Adrenal gland (tissue), 12 donors: ENCODE results near the gene APRT. TPM values are rescaled to one million over a fixed set of nuclear protein-coding genes. Genes with fewer than 3 reads are reported as not detected.

Experiments
- DNase-seq, 7 donors: peaks; one replicate each; pipeline ENCODE4 v3.0.0-alpha.2; 2019 to 2020
- H3K27ac ChIP-seq, 5 donors: fragments of 200-600 bp; sonication (generic) in 4 of 5; 1 replicate in 3 of 5; 2 replicates in 2 of 5; pipeline versions ENCODE4 v1.5.1 to v1.8.0; 2016 to 2020; ENCODE audit warnings: mild to moderate bottlenecking in 1 of 5
- H3K27me3 ChIP-seq: fragments of 200-600 bp; 2 replicates; pipeline ENCODE4 v1.8.0; 2021
- H3K36me3 ChIP-seq, 2 donors: fragments of 200-600 bp; replicated peaks in 1 of 2; 1 replicate in 1 of 2; 2 replicates in 1 of 2; pipeline versions ENCODE4 v1.5.1 to v1.8.0; 2018 to 2022
- H3K4me1 ChIP-seq, 2 donors: fragments of 200-600 bp; replicated peaks in 1 of 2; 1 replicate in 1 of 2; 2 replicates in 1 of 2; pipeline versions ENCODE4 v1.5.1 to v1.8.0; 2018 to 2021
- H3K4me3 ChIP-seq, 4 donors: fragments of 200-600 bp; sonication (generic) in 3 of 4; one replicate each; pipeline ENCODE4 v1.5.1; 2016 to 2018
- H3K9me3 ChIP-seq, 3 donors: fragments of 200-600 bp; sonication (generic) in 1 of 3; replicated peaks in 1 of 3; 1 replicate in 2 of 3; 2 replicates in 1 of 3; pipeline versions ENCODE4 v1.5.1 to v1.8.0; 2016 to 2021
- POLR2A ChIP-seq, 2 donors: fragments of 450-650 bp; IDR thresholded peaks; one replicate each; pipeline ENCODE4 v1.6.1; 2017; ENCODE audit warnings: antibody characterized with exemption in 2 of 2, mild to moderate bottlenecking in 2 of 2, moderate library complexity in 1 of 2
- WGBS, 4 donors: extraction: QIAGEN DNeasy Blood & Tissue Kit in 2 of 4; methylation state at CpG; one replicate each; pipeline versions ENCODE4 v1.1.5 to v1.1.7; 2013 to 2017; 5-methylcytosine and 5-hydroxymethylcytosine counted together
- intact Hi-C, 2 donors: fragments of 100-400 bp; cut with DNase I; formaldehyde crosslinking; loops; one replicate each; pipeline versions ENCODE4 v1.14.1 to v1.15.0; 2022 to 2023
- polyA plus RNA-seq, 3 donors: library from polyadenylated mRNA; stranded (reverse); fragments of 200-250 nt in 2 of 3; fragments of 350-450 nt in 1 of 3; fragmentation: Illumina TruSeq in 1 of 3; extraction: RNeasy Lipid Tissue Mini Kit (QIAGEN cat#74804) in 1 of 3; gene quantifications; one replicate each; pipeline ENCODE4 v1.2.3, GENCODE V29; 2013 to 2014
- total RNA-seq, 9 donors: library from RNA; depleted of rRNA in 4 of 9; stranded (reverse); fragments of >200 nt in 4 of 9; fragments of 120-200 nt in 1 of 9; fragmentation: NEBNext Ultra II Directional in 1 of 9; extraction: Animal tissue kit (Norgen Biotek cat#: 25700) in 1 of 9; gene quantifications; one replicate each; pipeline versions ENCODE4 v1.1.0 to v1.2.4, GENCODE V29; 2013 to 2023
- TF ChIP-seq, protein P1 (sequence below), 6 experiments: fragments of 450-650 bp in 4 of 6; fragments of 200-600 bp in 2 of 6; sonication (generic) in 1 of 6; IDR thresholded peaks; 1 replicate in 5 of 6; 2 replicates in 1 of 6; pipeline versions ENCODE4 v1.5.1 to v1.8.0; 2016 to 2021; ENCODE audit warnings: antibody characterized with exemption in 6 of 6, mild to moderate bottlenecking in 2 of 6, moderate library complexity in 1 of 6
- donor health status: healthy with polysubstance abuse.
- donor health status: Bipolar disorder and iron deficiency.
- donor health status: DM: yes; HTN: yes; CAD: no.
- donor health status: DM: no; HTN: no; CAD: no.
- donor health status: DM: no; HTN: no; CAD: no.
- donor health status: DM: yes; HTN: yes; CAD: no.

Gene APRT
- total and polyA plus RNA-seq, 12 donors: 116 to 297 (median 181) TPM

DNA sequence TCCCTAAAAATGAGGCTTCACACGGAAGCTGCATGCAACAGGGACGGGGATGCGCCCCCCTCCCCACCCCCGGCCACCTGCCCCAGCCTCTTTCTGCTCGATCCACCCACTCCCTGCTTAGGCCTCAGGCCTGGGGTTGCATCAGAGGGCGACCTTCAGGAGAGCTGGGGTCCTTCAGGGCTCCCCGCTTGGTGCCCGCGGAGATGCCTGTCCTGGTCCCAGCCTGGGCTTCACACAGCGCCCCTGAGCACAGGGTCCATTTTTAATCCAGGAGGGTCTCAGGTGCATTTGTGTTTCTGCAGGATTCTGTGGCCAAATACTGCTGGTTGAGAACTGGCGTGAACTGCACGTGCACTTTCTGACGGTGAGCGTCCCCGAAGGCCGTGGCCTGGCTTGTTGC lies 7.4 kb upstream of the APRT start:
- Histone ChIP-seq H3K27ac (peak overlapping the region in 3 of 5 donors; percentile 16 to 38 (median 34)), H3K4me3 (no peak overlapping the region), H3K36me3 (peaks cover 0 to 11% of the 10 kb centered on the region in 2 donors), H3K27me3 (no peaks in the 10 kb centered on the region), H3K9me3 (no peaks in the 10 kb centered on the region), H3K4me1 (peaks cover 12 to 13% of the 10 kb centered on the region in 2 donors)
- no peak for DNase-seq
- TF ChIP-seq, protein P1, sequence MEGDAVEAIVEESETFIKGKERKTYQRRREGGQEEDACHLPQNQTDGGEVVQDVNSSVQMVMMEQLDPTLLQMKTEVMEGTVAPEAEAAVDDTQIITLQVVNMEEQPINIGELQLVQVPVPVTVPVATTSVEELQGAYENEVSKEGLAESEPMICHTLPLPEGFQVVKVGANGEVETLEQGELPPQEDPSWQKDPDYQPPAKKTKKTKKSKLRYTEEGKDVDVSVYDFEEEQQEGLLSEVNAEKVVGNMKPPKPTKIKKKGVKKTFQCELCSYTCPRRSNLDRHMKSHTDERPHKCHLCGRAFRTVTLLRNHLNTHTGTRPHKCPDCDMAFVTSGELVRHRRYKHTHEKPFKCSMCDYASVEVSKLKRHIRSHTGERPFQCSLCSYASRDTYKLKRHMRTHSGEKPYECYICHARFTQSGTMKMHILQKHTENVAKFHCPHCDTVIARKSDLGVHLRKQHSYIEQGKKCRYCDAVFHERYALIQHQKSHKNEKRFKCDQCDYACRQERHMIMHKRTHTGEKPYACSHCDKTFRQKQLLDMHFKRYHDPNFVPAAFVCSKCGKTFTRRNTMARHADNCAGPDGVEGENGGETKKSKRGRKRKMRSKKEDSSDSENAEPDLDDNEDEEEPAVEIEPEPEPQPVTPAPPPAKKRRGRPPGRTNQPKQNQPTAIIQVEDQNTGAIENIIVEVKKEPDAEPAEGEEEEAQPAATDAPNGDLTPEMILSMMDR (IDR thresholded peaks at IDR 0.05): no peak
- TF ChIP-seq POLR2A (IDR thresholded peaks at IDR 0.05): no peak
- intact Hi-C loops: loop anchor here (5.0 kb wide), 3 partner anchors 38 to 348 kb away; partner anchors contain the start of genes GALNS (in 1 of the 2) and TRAPPC2L (in 1 of the 2)
- WGBS, 4 donors: 41 to 73% (median 68%) methylated on average over 5 to 16 of the region's 16 CpGs

DNA sequence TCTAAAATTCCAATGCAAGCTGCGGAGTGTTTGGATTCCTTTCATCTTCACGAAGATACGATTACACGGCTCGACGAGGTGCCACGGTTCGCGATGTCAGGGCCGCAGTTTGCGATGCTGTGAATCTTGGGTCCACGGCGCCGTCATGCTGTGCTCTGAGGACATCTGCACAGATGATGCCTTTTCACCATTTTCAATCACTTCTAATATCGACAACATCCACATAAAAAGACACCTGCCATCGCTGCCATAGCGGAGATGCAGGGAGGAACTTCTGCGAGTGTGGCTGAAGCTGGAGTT lies 6.8 kb upstream of the APRT start:
- peaks cover 12 to 13% of the 10 kb centered on the region in 2 donors for H3K4me1 ChIP-seq
- H3K36me3 ChIP-seq: peaks cover 0 to 11% of the 10 kb centered on the region in 2 donors
- no peak overlapping the region for H3K27ac ChIP-seq
- no peak for DNase-seq
- 91 to 94% (median 94%) methylated on average over 18 of the region's 18 CpGs for WGBS, 4 donors
- TF ChIP-seq POLR2A (IDR thresholded peaks at IDR 0.05): no peak
- TF ChIP-seq, protein P1 (IDR thresholded peaks at IDR 0.05): no peak
- no peak overlapping the region for H3K4me3 ChIP-seq
- H3K27me3 ChIP-seq: no peaks in the 10 kb centered on the region
- H3K9me3 ChIP-seq: no peaks in the 10 kb centered on the region
- intact Hi-C loops: loop anchor here (5.0 kb wide), 3 partner anchors 39 to 349 kb away; partner anchors contain the start of genes GALNS (in 1 of the 2) and TRAPPC2L (in 1 of the 2)

DNA sequence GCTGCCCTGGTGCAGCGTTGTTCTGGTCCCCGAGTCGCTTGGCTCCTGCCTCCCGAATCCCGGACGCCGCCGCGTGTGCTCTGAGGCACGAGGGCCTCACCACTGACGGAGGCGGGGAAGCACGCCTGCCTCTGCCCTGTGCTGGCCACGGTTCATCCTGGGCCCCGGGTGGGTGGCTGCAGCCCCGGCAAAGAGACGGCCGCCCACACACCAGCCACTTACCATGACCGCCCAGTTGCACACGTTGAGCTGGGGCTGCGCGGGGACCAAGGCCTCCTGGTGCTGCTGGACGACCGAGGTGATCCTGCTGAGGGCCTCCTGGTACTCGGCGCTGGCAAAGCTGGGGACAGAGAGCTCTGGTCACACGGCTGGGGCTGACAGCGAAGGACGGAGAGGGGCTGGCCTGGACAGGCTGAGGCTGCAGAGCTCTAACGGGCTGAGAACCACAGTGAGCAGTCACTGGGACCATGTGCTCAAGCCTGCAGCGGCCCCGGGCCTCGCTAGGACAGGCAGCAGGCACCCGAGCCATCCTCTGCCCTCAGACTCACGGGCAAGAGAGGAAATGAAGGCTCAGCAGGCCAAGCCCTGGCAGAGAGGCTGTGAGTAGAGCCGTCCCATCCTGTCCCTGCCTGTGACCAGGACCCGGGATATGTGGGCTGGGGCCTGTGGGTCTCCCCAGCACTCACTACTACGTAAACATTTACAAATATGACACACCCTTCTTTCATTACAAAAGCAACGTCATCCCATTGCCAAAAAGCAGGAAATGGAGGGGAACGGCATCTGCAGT lies 6.3 kb upstream of the APRT start:
- no peak overlapping the region for H3K27ac ChIP-seq
- TF ChIP-seq, protein P1 (IDR thresholded peaks at IDR 0.05): no peak
- TF ChIP-seq POLR2A (IDR thresholded peaks at IDR 0.05): no peak
- no peaks in the 10 kb centered on the region for H3K27me3 ChIP-seq
- 80 to 92% (median 88%) methylated on average over 12 to 40 of the region's 40 CpGs for WGBS, 4 donors
- peaks cover 0 to 11% of the 10 kb centered on the region in 2 donors for H3K36me3 ChIP-seq
- peaks cover 12 to 15% of the 10 kb centered on the region in 2 donors for H3K4me1 ChIP-seq
- intact Hi-C loops: loop anchor here (5.0 kb wide), 3 partner anchors 39 to 349 kb away; partner anchors contain the start of genes GALNS (in 1 of the 2) and TRAPPC2L (in 1 of the 2)
- no peak overlapping the region for H3K4me3 ChIP-seq
- H3K9me3 ChIP-seq: no peaks in the 10 kb centered on the region
- DNase-seq: no peak

DNA sequence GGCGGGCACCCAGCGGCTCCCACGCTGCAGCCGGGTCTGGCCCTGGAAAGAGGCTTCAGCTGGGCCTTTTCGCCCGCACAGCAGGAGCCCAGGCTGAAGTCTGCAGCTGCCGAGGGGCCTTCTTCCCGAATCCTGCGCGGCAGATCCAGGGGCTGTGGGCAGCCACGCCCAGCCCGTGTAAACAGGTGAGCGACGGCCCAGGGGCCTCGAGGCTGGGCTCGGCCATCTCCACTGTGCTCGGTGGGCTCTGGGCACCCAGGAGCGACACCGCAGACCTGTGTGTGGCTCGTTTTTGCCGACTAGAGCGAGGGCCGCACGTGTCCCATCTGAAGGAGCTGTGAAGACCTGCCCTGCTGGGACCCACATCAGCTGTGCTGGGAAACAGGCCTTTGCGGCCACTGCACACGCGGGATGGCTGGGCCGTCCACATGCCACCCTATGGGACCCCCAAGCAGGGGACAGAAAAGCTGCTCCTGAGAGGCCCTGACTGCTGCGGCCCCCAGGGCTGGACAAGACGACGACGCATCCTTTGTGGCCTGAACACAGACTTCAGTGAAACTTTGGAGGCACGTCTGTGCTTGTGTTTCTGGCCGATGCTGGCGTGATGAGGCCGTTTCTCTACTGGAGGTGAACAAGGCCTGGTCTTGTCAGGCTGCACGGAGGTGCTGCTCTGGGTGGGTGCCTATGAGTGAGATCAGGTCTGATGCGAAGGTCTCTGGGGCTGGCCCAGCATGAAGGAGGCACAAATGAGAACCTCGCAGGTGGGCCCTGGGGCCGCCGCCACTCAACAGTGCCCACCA lies 5.2 kb upstream of the APRT start:
- Histone ChIP-seq H3K27ac (no peak overlapping the region), H3K36me3 (peaks cover 0 to under 1% of the 10 kb centered on the region in 2 donors), H3K9me3 (no peaks in the 10 kb centered on the region), H3K27me3 (no peaks in the 10 kb centered on the region), H3K4me3 (no peak overlapping the region), H3K4me1 (peaks cover 18 to 25% of the 10 kb centered on the region in 2 donors)
- intact Hi-C loops: loop anchor here (5.0 kb wide), 3 partner anchors 40 to 350 kb away; partner anchors contain the start of genes GALNS (in 1 of the 2) and TRAPPC2L (in 1 of the 2)
- no peak for DNase-seq
- TF ChIP-seq POLR2A (IDR thresholded peaks at IDR 0.05): no peak
- TF ChIP-seq, protein P1 (IDR thresholded peaks at IDR 0.05): no peak
- 85 to 91% (median 90%) methylated on average over 9 to 41 of the region's 41 CpGs for WGBS, 4 donors
